GM06990 (cell line): ENCODE results near the gene TMEM86A.
"Not testable (repeated sequence)": the region's sequence is repeated elsewhere in the genome, so short reads cannot be mapped to it uniquely, and the experiment has no call there.

ENCODE experiments used
- DNase-seq: peaks from one replicate; pipeline ENCODE4 v3.0.0-alpha.2; 2011; ENCODE audit not compliant: insufficient read length; ENCODE audit errors: extremely low read depth
- H3K27me3 ChIP-seq: replicated peaks from 2 replicates; pipeline ENCODE4 v1.6.0; 2011; ENCODE audit warnings: low read length; ENCODE audit not compliant: control insufficient read depth, insufficient read depth
- H3K36me3 ChIP-seq: 2 replicates; pipeline ENCODE4 v1.5.1; 2011; ENCODE audit warnings: low read length; ENCODE audit not compliant: control insufficient read depth, insufficient read depth
- H3K4me3 ChIP-seq: replicated peaks from 2 replicates; pipeline ENCODE4 v1.5.1; 2011; ENCODE audit warnings: low read depth, mild to moderate bottlenecking, control low read depth, low read length
- CTCF ChIP-seq: IDR thresholded peaks from 2 replicates; pipeline ENCODE4 v1.5.1; 2011; ENCODE audit warnings: low read length, control low read depth, mild to moderate bottlenecking, inconsistent platforms; ENCODE audit not compliant: insufficient read depth, poor library complexity, severe bottlenecking

TMEM86A gene

GRCh38 chr11:18669219-18669596 lies 29.4 kb upstream of the TMEM86A start:
- Histone ChIP-seq H3K27me3 (no peaks in the 10 kb centered on the region), H3K4me3 (no peak overlapping the region), H3K36me3 (no peaks in the 10 kb centered on the region)
- no peak for TF ChIP-seq CTCF
- DNase-seq = no peak

GRCh38 chr11:18669711-18670110 lies 28.9 kb upstream of the TMEM86A start:
- TF ChIP-seq CTCF = no peak
- no peak for DNase-seq
- H3K27me3 ChIP-seq = no peaks in the 10 kb centered on the region
- no peak overlapping the region for H3K4me3 ChIP-seq
- H3K36me3 ChIP-seq = no peaks in the 10 kb centered on the region

- H3K27me3 ChIP-seq = no peaks in the 10 kb centered on the region
- H3K4me3 ChIP-seq = no peak overlapping the region
- no peak for TF ChIP-seq CTCF
- DNase-seq = no peak
- no peaks in the 10 kb centered on the region for H3K36me3 ChIP-seq
These were observed 27.3 kb upstream of the TMEM86A start for GRCh38 chr11:18671246-18671645.

- not testable (repeated sequence) for H3K36me3 ChIP-seq, DNase-seq, H3K27me3 ChIP-seq, H3K4me3 ChIP-seq
These were observed 26.4 kb upstream of the TMEM86A start for GRCh38 chr11:18672209-18672608.

- TF ChIP-seq CTCF = no peak
- Histone ChIP-seq H3K36me3 (no peaks in the 10 kb centered on the region), H3K4me3 (no peak overlapping the region), H3K27me3 (no peaks in the 10 kb centered on the region)
- DNase-seq = no peak
These were observed 21.8 kb upstream of the TMEM86A start for GRCh38 chr11:18676803-18677202.

GRCh38 chr11:18677560-18677959 lies 21.0 kb upstream of the TMEM86A start:
- H3K27me3 ChIP-seq = no peaks in the 10 kb centered on the region
- no peak overlapping the region for H3K4me3 ChIP-seq
- no peaks in the 10 kb centered on the region for H3K36me3 ChIP-seq
- TF ChIP-seq CTCF = no peak
- no peak for DNase-seq

GRCh38 chr11:18681949-18682348 lies 16.6 kb upstream of the TMEM86A start:
- not testable (repeated sequence) for DNase-seq, H3K36me3 ChIP-seq, H3K4me3 ChIP-seq, H3K27me3 ChIP-seq
